ENCODE measurements around the gene CHRNA7. TPM values are rescaled to one million over a fixed set of nuclear protein-coding genes. Genes with fewer than 3 reads are reported as not detected.

The CHRNA7 gene
- polyA plus RNA-seq, 3 donors, result 1.2 to 2.6 (median 1.8) TPM

GRCh38 chr15:32096213-32096612, 65.9 kb downstream of the CHRNA7 start:
- Histone ChIP-seq H2AFZ (ENCODE audit: insufficient read depth, low read depth, low read length, poor library complexity, severe bottlenecking) (no peak overlapping the region), H3K79me2 (ENCODE audit: insufficient read depth, low read length) (no peaks in the 10 kb centered on the region), H3K27ac (ENCODE audit: low read depth in 1 of 2, low read length in 2 of 2) (no peak overlapping the region), H3K4me2 (replicated peaks; ENCODE audit: extremely low read depth, low read length, poor library complexity, severe bottlenecking) (no peak overlapping the region), H3K9me3 (replicated peaks in 1 of 2; ENCODE audit: control insufficient read depth in 1 of 2, insufficient read depth in 1 of 2, low read length in 2 of 2) (no peaks in the 10 kb centered on the region), H3K9ac (ENCODE audit: insufficient read depth, low read length, poor library complexity, severe bottlenecking) (no peak overlapping the region), H3K4me1 (ENCODE audit: control insufficient read depth in 1 of 2, insufficient read depth in 2 of 2, low read length in 2 of 2) (no peaks in the 10 kb centered on the region), H4K20me1 (ENCODE audit: insufficient read depth, low read length) (no peaks in the 10 kb centered on the region), H3K36me3 (replicated peaks in 1 of 2; ENCODE audit: control insufficient read depth in 1 of 2, insufficient read depth in 2 of 2, low read length in 2 of 2) (no peaks in the 10 kb centered on the region), H3K4me3 (replicated peaks in 1 of 3; ENCODE audit: low read depth in 2 of 3, low read length in 3 of 3) (no peak overlapping the region), H3K27me3 (ENCODE audit: control insufficient read depth in 2 of 2, insufficient read depth in 2 of 2, low read length in 2 of 2) (no peaks in the 10 kb centered on the region)
- no peak for DNase-seq
- intact Hi-C loops (cut with micrococcal nuclease), result no loop called here
- H3K36me3 Mint-ChIP-seq, result no peaks in the 10 kb centered on the region
- peaks cover 6 to 10% (median 6%) of the 10 kb centered on the region in 3 donors for H3K27me3 Mint-ChIP-seq (ENCODE audit: low read depth in 3 of 3)
- H3K9me3 Mint-ChIP-seq, result no peaks in the 10 kb centered on the region
- no peak overlapping the region for H3K27ac Mint-ChIP-seq
- H3K4me1 Mint-ChIP-seq, result no peaks in the 10 kb centered on the region
- no peak overlapping the region for H3K4me3 Mint-ChIP-seq
- no peak for TF ChIP-seq CTCF (IDR thresholded peaks at IDR 0.05)
- WGBS (ENCODE audit: insufficient coverage), result no CpG with 5 or more reads among the region's 2 CpGs

- no peaks in the 10 kb centered on the region for H3K4me1 ChIP-seq (ENCODE audit: control insufficient read depth in 1 of 2, insufficient read depth in 2 of 2, low read length in 2 of 2)
- no peak for DNase-seq
- WGBS (ENCODE audit: insufficient coverage), result 97% methylated on average over 5 of the region's 13 CpGs
- no peak overlapping the region for H3K4me3 Mint-ChIP-seq
- H3K4me3 ChIP-seq (replicated peaks in 1 of 3; ENCODE audit: low read depth in 2 of 3, low read length in 3 of 3), result no peak overlapping the region
- H3K36me3 ChIP-seq (replicated peaks in 1 of 2; ENCODE audit: control insufficient read depth in 1 of 2, insufficient read depth in 2 of 2, low read length in 2 of 2), result no peaks in the 10 kb centered on the region
- no peak for TF ChIP-seq CTCF (IDR thresholded peaks at IDR 0.05)
- H3K27me3 ChIP-seq (ENCODE audit: control insufficient read depth in 2 of 2, insufficient read depth in 2 of 2, low read length in 2 of 2), result no peaks in the 10 kb centered on the region
- no peak overlapping the region for H3K27ac Mint-ChIP-seq
- H3K79me2 ChIP-seq (ENCODE audit: insufficient read depth, low read length), result no peaks in the 10 kb centered on the region
- H3K9ac ChIP-seq (ENCODE audit: insufficient read depth, low read length, poor library complexity, severe bottlenecking), result no peak overlapping the region
- no peaks in the 10 kb centered on the region for H3K36me3 Mint-ChIP-seq
- intact Hi-C loops (cut with micrococcal nuclease), result no loop called here
- no peaks in the 10 kb centered on the region for H3K9me3 ChIP-seq (replicated peaks in 1 of 2; ENCODE audit: control insufficient read depth in 1 of 2, insufficient read depth in 1 of 2, low read length in 2 of 2)
- H3K27ac ChIP-seq (ENCODE audit: low read depth in 1 of 2, low read length in 2 of 2), result no peak overlapping the region
- H3K4me2 ChIP-seq (replicated peaks; ENCODE audit: extremely low read depth, low read length, poor library complexity, severe bottlenecking), result no peak overlapping the region
- H2AFZ ChIP-seq (ENCODE audit: insufficient read depth, low read depth, low read length, poor library complexity, severe bottlenecking), result no peak overlapping the region
- no peaks in the 10 kb centered on the region for H3K9me3 Mint-ChIP-seq
- peaks cover 6 to 10% (median 6%) of the 10 kb centered on the region in 3 donors for H3K27me3 Mint-ChIP-seq (ENCODE audit: low read depth in 3 of 3)
- H4K20me1 ChIP-seq (ENCODE audit: insufficient read depth, low read length), result no peaks in the 10 kb centered on the region
- H3K4me1 Mint-ChIP-seq, result no peaks in the 10 kb centered on the region
These were observed 66.8 kb downstream of the CHRNA7 start for GRCh38 chr15:32096916-32097617.
